22Rv1 (cell line): ENCODE results near the gene KIF9.
"Not testable (repeated sequence)": the region's sequence is repeated elsewhere in the genome, so short reads cannot be mapped to it uniquely, and the experiment has no call there.

ENCODE experiments used
- CTCF ChIP-seq: fragments of 450-650 bp; IDR thresholded peaks from 2 replicates; pipeline ENCODE4 v1.5.1; 2017; ENCODE audit warnings: mild to moderate bottlenecking
- ZFX ChIP-seq: fragments of 450-650 bp; IDR thresholded peaks from 2 replicates; pipeline ENCODE4 v1.6.1; 2017; ENCODE audit warnings: antibody characterized with exemption, borderline replicate concordance

GRCh38 chr3:47180011-47180410, 102.6 kb downstream of the KIF9 start:
- not testable (repeated sequence) for TF ChIP-seq CTCF, ZFX
